BLaER1 (cell line): Measurements from ENCODE around the gene TSPAN9.

ENCODE experiments used
- H3K27ac ChIP-seq: shearing (Covaris generic); formaldehyde crosslinking; 2 replicates; pipeline ENCODE4 v1.8.1; 2022
- H3K27me3 ChIP-seq: shearing (Covaris generic); formaldehyde crosslinking; 2 replicates; pipeline ENCODE4 v1.8.1; 2022
- H3K36me3 ChIP-seq: shearing (Covaris generic); formaldehyde crosslinking; 2 replicates; pipeline ENCODE4 v1.8.1; 2022
- H3K4me1 ChIP-seq: shearing (Covaris generic); formaldehyde crosslinking; 2 replicates; pipeline ENCODE4 v1.8.1; 2022
- H3K4me2 ChIP-seq: shearing (Covaris generic); formaldehyde crosslinking; 2 replicates; pipeline ENCODE4 v1.8.1; 2022
- H3K4me3 ChIP-seq: shearing (Covaris generic); formaldehyde crosslinking; 2 replicates; pipeline ENCODE4 v1.8.1; 2022
- H3K9ac ChIP-seq: shearing (Covaris generic); formaldehyde crosslinking; 2 replicates; pipeline ENCODE4 v1.8.1; 2022
- H3K9me3 ChIP-seq: shearing (Covaris generic); formaldehyde crosslinking; 2 replicates; pipeline ENCODE4 v1.8.1; 2022
- H4K20me1 ChIP-seq: shearing (Covaris generic); formaldehyde crosslinking; 2 replicates; pipeline ENCODE4 v1.8.1; 2022
- Cebpa-rat ChIP-seq: shearing (Covaris generic); IDR thresholded peaks from 2 replicates; pipeline ENCODE4 v1.8.1; 2022

The TSPAN9 gene

GRCh38 chr12:3105690-3106479, 28.7 kb downstream of the TSPAN9 start:
- H3K27ac ChIP-seq = peak overlapping the region; percentile 81
- no peaks in the 10 kb centered on the region; the same call in 1 of the 2 replicates for H4K20me1 ChIP-seq
- H3K4me2 ChIP-seq = peak overlapping the region; percentile 74
- TF ChIP-seq Cebpa-rat = no peak
- peaks cover 68% of the 10 kb centered on the region for H3K4me1 ChIP-seq
- H3K27me3 ChIP-seq = no peaks in the 10 kb centered on the region
- peaks cover 7% of the 10 kb centered on the region; the same call in 1 of the 2 replicates for H3K36me3 ChIP-seq
- H3K9me3 ChIP-seq = no peaks in the 10 kb centered on the region
- H3K4me3 ChIP-seq = no peak overlapping the region
- H3K9ac ChIP-seq = no peak overlapping the region

- Histone ChIP-seq H3K9me3 (no peaks in the 10 kb centered on the region), H3K27me3 (no peaks in the 10 kb centered on the region), H4K20me1 (no peaks in the 10 kb centered on the region; the same call in 1 of the 2 replicates), H3K4me2 (peak overlapping the region; percentile 74), H3K27ac (peak overlapping the region; percentile 66), H3K4me3 (peak overlapping the region; percentile 9; the same call in 1 of the 2 replicates), H3K36me3 (peaks cover 1% of the 10 kb centered on the region; the same call in 1 of the 2 replicates), H3K4me1 (peaks cover 66% of the 10 kb centered on the region), H3K9ac (peak overlapping the region; percentile 32; the same call in 1 of the 2 replicates)
- no peak for TF ChIP-seq Cebpa-rat
Measured at GRCh38 chr12:3106579-3106978, 29.4 kb downstream of the TSPAN9 start.

- H3K9ac ChIP-seq = peak overlapping the region; percentile 32; the same call in 1 of the 2 replicates
- no peaks in the 10 kb centered on the region for H3K9me3 ChIP-seq
- no peak for TF ChIP-seq Cebpa-rat
- no peaks in the 10 kb centered on the region for H3K27me3 ChIP-seq
- H4K20me1 ChIP-seq = no peaks in the 10 kb centered on the region; the same call in 1 of the 2 replicates
- peaks cover 60% of the 10 kb centered on the region for H3K4me1 ChIP-seq
- H3K36me3 ChIP-seq = no peaks in the 10 kb centered on the region
- H3K4me3 ChIP-seq = peak overlapping the region; percentile 9; the same call in 1 of the 2 replicates
- peak overlapping the region; percentile 66 for H3K27ac ChIP-seq
- H3K4me2 ChIP-seq = peak overlapping the region; percentile 74
Measured at GRCh38 chr12:3107071-3107583, 29.9 kb downstream of the TSPAN9 start.

GRCh38 chr12:3107954-3108353, 30.8 kb downstream of the TSPAN9 start:
- Histone ChIP-seq H3K4me3 (no peak overlapping the region), H3K4me2 (peak overlapping the region; percentile 74), H4K20me1 (no peaks in the 10 kb centered on the region; the same call in 1 of the 2 replicates), H3K27me3 (no peaks in the 10 kb centered on the region), H3K9ac (no peak overlapping the region), H3K27ac (no peak overlapping the region), H3K9me3 (no peaks in the 10 kb centered on the region), H3K36me3 (no peaks in the 10 kb centered on the region), H3K4me1 (peaks cover 52% of the 10 kb centered on the region)
- no peak for TF ChIP-seq Cebpa-rat

- Histone ChIP-seq H3K4me2 (no peak overlapping the region), H3K4me1 (peaks cover 38% of the 10 kb centered on the region), H4K20me1 (peaks cover 8% of the 10 kb centered on the region; the same call in 1 of the 2 replicates), H3K9ac (no peak overlapping the region), H3K4me3 (no peak overlapping the region), H3K27ac (no peak overlapping the region), H3K27me3 (no peaks in the 10 kb centered on the region), H3K36me3 (no peaks in the 10 kb centered on the region), H3K9me3 (no peaks in the 10 kb centered on the region)
- TF ChIP-seq Cebpa-rat = no peak
Measured at GRCh38 chr12:3110578-3110977, 33.4 kb downstream of the TSPAN9 start.

GRCh38 chr12:3113671-3114325, 36.6 kb downstream of the TSPAN9 start:
- Histone ChIP-seq H3K9ac (no peak overlapping the region), H3K36me3 (no peaks in the 10 kb centered on the region), H3K4me1 (peaks cover 33% of the 10 kb centered on the region), H3K4me3 (no peak overlapping the region), H3K27me3 (peaks cover 3% of the 10 kb centered on the region; the same call in 1 of the 2 replicates), H4K20me1 (peaks cover 37% of the 10 kb centered on the region), H3K9me3 (no peaks in the 10 kb centered on the region), H3K27ac (no peak overlapping the region), H3K4me2 (peak overlapping the region; percentile 20)
- no peak for TF ChIP-seq Cebpa-rat

- no peak for TF ChIP-seq Cebpa-rat
- H3K4me2 ChIP-seq = no peak overlapping the region
- H4K20me1 ChIP-seq = peaks cover 43% of the 10 kb centered on the region
- no peaks in the 10 kb centered on the region for H3K36me3 ChIP-seq
- no peak overlapping the region for H3K27ac ChIP-seq
- H3K4me3 ChIP-seq = no peak overlapping the region
- no peak overlapping the region for H3K9ac ChIP-seq
- H3K9me3 ChIP-seq = no peaks in the 10 kb centered on the region
- peaks cover 42% of the 10 kb centered on the region for H3K4me1 ChIP-seq
- peaks cover 3% of the 10 kb centered on the region; the same call in 1 of the 2 replicates for H3K27me3 ChIP-seq
Measured at GRCh38 chr12:3114671-3115070, 37.5 kb downstream of the TSPAN9 start.

- H3K9ac ChIP-seq = no peak overlapping the region
- H3K4me3 ChIP-seq = no peak overlapping the region
- peaks cover 47% of the 10 kb centered on the region for H4K20me1 ChIP-seq
- peaks cover 46% of the 10 kb centered on the region for H3K4me1 ChIP-seq
- H3K4me2 ChIP-seq = no peak overlapping the region
- peaks cover 3% of the 10 kb centered on the region; the same call in 1 of the 2 replicates for H3K27me3 ChIP-seq
- no peak for TF ChIP-seq Cebpa-rat
- no peak overlapping the region for H3K27ac ChIP-seq
- H3K36me3 ChIP-seq = no peaks in the 10 kb centered on the region
- no peaks in the 10 kb centered on the region for H3K9me3 ChIP-seq
Measured at GRCh38 chr12:3115078-3115477, 37.9 kb downstream of the TSPAN9 start.

- Histone ChIP-seq H3K4me3 (no peak overlapping the region), H3K4me2 (peak overlapping the region; percentile 63), H3K27ac (no peak overlapping the region), H3K9me3 (no peaks in the 10 kb centered on the region), H3K4me1 (peaks cover 58% of the 10 kb centered on the region), H3K9ac (no peak overlapping the region), H3K27me3 (peaks cover 3% of the 10 kb centered on the region; the same call in 1 of the 2 replicates), H3K36me3 (no peaks in the 10 kb centered on the region), H4K20me1 (peaks cover 56% of the 10 kb centered on the region)
- TF ChIP-seq Cebpa-rat = no peak
Measured at GRCh38 chr12:3116106-3116844, 39.1 kb downstream of the TSPAN9 start.
